Naive thymus-derived CD4-positive, alpha-beta T cell (primary cell): ENCODE data around the gene STARD3. TPM values are rescaled to one million over a fixed set of nuclear protein-coding genes. Genes with fewer than 3 reads are reported as not detected.

Experiments
- ATAC-seq: fragments of 150-1000 bp; cut with Tn5 transposase; 2 replicates; pipeline ENCODE4 v1.10.0; 2021; ENCODE audit warnings: mild to moderate bottlenecking, moderate library complexity
- CTCF ChIA-PET: fragments of 350-600 bp; sonication (Branson Sonifier 250); formaldehyde crosslinking; loops from one replicate; lab custom pipeline; 2021; ENCODE audit warnings: antibody characterized with exemption; lab: Charles Lee
- POLR2A ChIA-PET: fragments of 350-600 bp; sonication (Branson Sonifier 250); formaldehyde crosslinking; loops from one replicate; lab custom pipeline; 2021; ENCODE audit warnings: antibody characterized with exemption, inconsistent platforms; lab: Charles Lee
- DNase-seq, 9 donors: peaks; one replicate each; pipeline versions ENCODE4 v3.0.0 to v3.0.0-alpha.2; 2020 to 2022; ENCODE audit warnings: mixed read lengths in 1 of 9
- H3K27ac ChIP-seq: one replicate; pipeline ENCODE4 v1.7.0; 2013; ENCODE audit warnings: mild to moderate bottlenecking, low read depth, low read length, moderate library complexity
- H3K27me3 ChIP-seq, 2 donors: one replicate each; pipeline ENCODE4 v1.7.0; 2013; ENCODE audit warnings: low read length in 2 of 2, mild to moderate bottlenecking in 2 of 2, moderate library complexity in 2 of 2; ENCODE audit not compliant: control insufficient read depth in 2 of 2, insufficient read depth in 2 of 2
- H3K36me3 ChIP-seq, 3 experiments: 1 replicate in 2 of 3; 2 replicates in 1 of 3; pipeline ENCODE4 v1.7.0; 2013; ENCODE audit warnings: low read length in 3 of 3, mild to moderate bottlenecking in 3 of 3, moderate library complexity in 1 of 3; ENCODE audit not compliant: insufficient read depth in 3 of 3, control insufficient read depth in 2 of 3
- H3K4me1 ChIP-seq, 2 donors: one replicate each; pipeline ENCODE4 v1.7.0; 2013; ENCODE audit warnings: low read length in 2 of 2, mild to moderate bottlenecking in 2 of 2, moderate library complexity in 1 of 2; ENCODE audit not compliant: control insufficient read depth in 2 of 2, insufficient read depth in 2 of 2
- H3K4me3 ChIP-seq: 2 replicates; pipeline ENCODE4 v1.7.0; 2013; ENCODE audit warnings: mild to moderate bottlenecking, low read length
- H3K9me3 ChIP-seq, 3 experiments: 1 replicate in 2 of 3; 2 replicates in 1 of 3; pipeline ENCODE4 v1.7.0; 2013; ENCODE audit warnings: low read length in 3 of 3; ENCODE audit not compliant: control insufficient read depth in 2 of 3
- H3K27ac Mint-ChIP-seq, 9 donors: one replicate each; pipeline ENCODE4 v1.8.0; 2020 to 2022; ENCODE audit warnings: mixed read lengths in 9 of 9, mild to moderate bottlenecking in 8 of 9, moderate library complexity in 5 of 9, inconsistent platforms in 2 of 9
- H3K27me3 Mint-ChIP-seq, 5 donors: one replicate each; pipeline ENCODE4 v1.8.0; 2021 to 2022; ENCODE audit warnings: mixed read lengths in 5 of 5, mild to moderate bottlenecking in 1 of 5
- H3K36me3 Mint-ChIP-seq, 5 donors: one replicate each; pipeline ENCODE4 v1.8.0; 2020 to 2022; ENCODE audit warnings: mixed read lengths in 5 of 5, mild to moderate bottlenecking in 3 of 5, inconsistent platforms in 1 of 5
- H3K4me1 Mint-ChIP-seq, 7 donors: one replicate each; pipeline ENCODE4 v1.8.0; 2020 to 2022; ENCODE audit warnings: mixed read lengths in 7 of 7, mild to moderate bottlenecking in 3 of 7, inconsistent platforms in 1 of 7
- H3K4me3 Mint-ChIP-seq, 10 donors: one replicate each; pipeline ENCODE4 v1.8.0; 2020 to 2022; ENCODE audit warnings: mild to moderate bottlenecking in 10 of 10, mixed read lengths in 10 of 10, moderate library complexity in 6 of 10, inconsistent platforms in 2 of 10
- H3K9me3 Mint-ChIP-seq, 11 donors: one replicate each; pipeline ENCODE4 v1.8.0; 2020 to 2022; ENCODE audit warnings: mixed read lengths in 11 of 11, mild to moderate bottlenecking in 4 of 11, inconsistent platforms in 1 of 11, moderate library complexity in 1 of 11
- intact Hi-C, 2 donors: fragments of 100-400 bp; cut with micrococcal nuclease; formaldehyde crosslinking; loops; one replicate each; pipeline ENCODE4 v1.15.1; 2023
- polyA plus RNA-seq, 2 donors: library from polyadenylated mRNA; unstranded; fragments of 300-500 nt; fragmentation: Illumina TruSeq; gene quantifications; one replicate each; pipeline ENCODE4 v1.2.3, GENCODE V29; 2021
- total RNA-seq, 6 experiments: library from RNA in 5 of 6; stranded (reverse) in 5 of 6; gene quantifications; 1 replicate in 5 of 6; 2 replicates in 1 of 6; pipeline ENCODE4 v1.2.3 and lab custom pipeline; 2021 to 2026

STARD3 gene
- total and polyA plus RNA-seq, 7 experiments from 2014 or later = 46.7 to 143 (median 88.4) TPM

- Histone ChIP-seq H3K36me3 (no peaks in the 10 kb centered on the region), H3K4me3 (peak within 1 kb of the TSS; percentile 17), H3K27me3 (peaks cover 3 to 4% of the 10 kb centered on the region in 2 donors), H3K27ac (no peak within 1 kb of the TSS), H3K4me1 (peaks cover 6 to 17% of the 10 kb centered on the region in 2 donors), H3K9me3 (no peaks in the 10 kb centered on the region)
- ATAC-seq (no peak), DNase-seq (no peak)
- H3K9me3 Mint-ChIP-seq = peaks cover 0 to 1% (median 0%) of the 10 kb centered on the region in 11 donors
- peaks cover 10 to 71% (median 32%) of the 10 kb centered on the region in 5 donors for H3K27me3 Mint-ChIP-seq
- CTCF ChIA-PET = interaction anchor here (1.0 to 8.9 kb wide), 4 partner anchors 9 to 156 kb away, joined by 3 to 104 read pairs (median 8); partner anchors contain the start of gene STARD3
- peaks cover 12 to 38% (median 23%) of the 10 kb centered on the region in 7 donors for H3K4me1 Mint-ChIP-seq
- H3K4me3 Mint-ChIP-seq = peak within 1 kb of the TSS; percentile 1 to 77 (median 64)
- H3K27ac Mint-ChIP-seq = no peak within 1 kb of the TSS
- intact Hi-C loops = no loop called here
- no peaks in the 10 kb centered on the region for H3K36me3 Mint-ChIP-seq
- POLR2A ChIA-PET = interaction anchor here (0.6 to 0.7 kb wide), 2 partner anchors 20 to 239 kb away, joined by 3 read pairs; no protein-coding TSS in a partner anchor
Observed at GRCh38 chr17:39626171-39627046, 10.5 kb upstream of the STARD3 start, which contains the start of gene PPP1R1B. Gene PPP1R1B, plus strand, starts transcription at chr17:39626952. Its CDS starts 441 bp downstream, at chr17:39627393.

- peak overlapping the region in 7 of 10 donors; percentile 7 to 77 (median 65) for H3K4me3 Mint-ChIP-seq
- peaks cover 4 to 14% of the 10 kb centered on the region in 2 donors for H3K4me1 ChIP-seq
- peaks cover 10 to 73% (median 32%) of the 10 kb centered on the region in 5 donors for H3K27me3 Mint-ChIP-seq
- no peaks in the 10 kb centered on the region for H3K36me3 ChIP-seq
- CTCF ChIA-PET = interaction anchor here (1.0 to 8.9 kb wide), 3 partner anchors 8 to 155 kb away, joined by 3 to 104 read pairs (median 3); partner anchors contain the start of gene STARD3
- no peak overlapping the region for H3K27ac ChIP-seq
- H3K27me3 ChIP-seq = peaks cover 3 to 4% of the 10 kb centered on the region in 2 donors
- no peak overlapping the region for H3K27ac Mint-ChIP-seq
- peaks cover 0 to 1% (median 0%) of the 10 kb centered on the region in 11 donors for H3K9me3 Mint-ChIP-seq
- intact Hi-C loops = no loop called here
- peak overlapping the region; percentile 17 for H3K4me3 ChIP-seq
- H3K9me3 ChIP-seq = no peaks in the 10 kb centered on the region
- DNase-seq (no peak), ATAC-seq (no peak)
- H3K36me3 Mint-ChIP-seq = no peaks in the 10 kb centered on the region
- H3K4me1 Mint-ChIP-seq = peaks cover 7 to 36% (median 26%) of the 10 kb centered on the region in 7 donors
- POLR2A ChIA-PET = interaction anchor here (0.7 kb wide), 1 partner anchor 20 kb away, joined by 3 read pairs; no protein-coding TSS in a partner anchor
Observed at GRCh38 chr17:39627047-39627711, 9.8 kb upstream of the STARD3 start.

GRCh38 chr17:39627712-39628516 lies 9.0 kb upstream of the STARD3 start:
- Histone ChIP-seq H3K36me3 (no peaks in the 10 kb centered on the region), H3K4me1 (peaks cover 0 to 12% of the 10 kb centered on the region in 2 donors), H3K9me3 (no peaks in the 10 kb centered on the region), H3K27ac (no peak overlapping the region), H3K27me3 (peaks cover 3 to 4% of the 10 kb centered on the region in 2 donors), H3K4me3 (no peak overlapping the region)
- Mint-ChIP-seq H3K27ac (no peak overlapping the region), H3K4me1 (peaks cover 0 to 30% (median 21%) of the 10 kb centered on the region in 7 donors), H3K4me3 (peak overlapping the region in 5 of 10 donors; percentile 6 to 42 (median 15)), H3K9me3 (peaks cover 0 to 1% (median 0%) of the 10 kb centered on the region in 11 donors), H3K36me3 (no peaks in the 10 kb centered on the region), H3K27me3 (peaks cover 10 to 73% (median 32%) of the 10 kb centered on the region in 5 donors)
- ChIA-PET POLR2A (interaction anchor here (1.5 kb wide), 1 partner anchor 41 kb away, joined by 3 read pairs; the partner anchor contains the start of gene PNMT), CTCF (interaction anchor here (0.8 to 1.7 kb wide), 3 partner anchors 9 to 26 kb away, joined by 3 to 5 read pairs (median 3); no protein-coding TSS in a partner anchor)
- ATAC-seq (no peak), DNase-seq (no peak)
- intact Hi-C loops = no loop called here

DNA sequence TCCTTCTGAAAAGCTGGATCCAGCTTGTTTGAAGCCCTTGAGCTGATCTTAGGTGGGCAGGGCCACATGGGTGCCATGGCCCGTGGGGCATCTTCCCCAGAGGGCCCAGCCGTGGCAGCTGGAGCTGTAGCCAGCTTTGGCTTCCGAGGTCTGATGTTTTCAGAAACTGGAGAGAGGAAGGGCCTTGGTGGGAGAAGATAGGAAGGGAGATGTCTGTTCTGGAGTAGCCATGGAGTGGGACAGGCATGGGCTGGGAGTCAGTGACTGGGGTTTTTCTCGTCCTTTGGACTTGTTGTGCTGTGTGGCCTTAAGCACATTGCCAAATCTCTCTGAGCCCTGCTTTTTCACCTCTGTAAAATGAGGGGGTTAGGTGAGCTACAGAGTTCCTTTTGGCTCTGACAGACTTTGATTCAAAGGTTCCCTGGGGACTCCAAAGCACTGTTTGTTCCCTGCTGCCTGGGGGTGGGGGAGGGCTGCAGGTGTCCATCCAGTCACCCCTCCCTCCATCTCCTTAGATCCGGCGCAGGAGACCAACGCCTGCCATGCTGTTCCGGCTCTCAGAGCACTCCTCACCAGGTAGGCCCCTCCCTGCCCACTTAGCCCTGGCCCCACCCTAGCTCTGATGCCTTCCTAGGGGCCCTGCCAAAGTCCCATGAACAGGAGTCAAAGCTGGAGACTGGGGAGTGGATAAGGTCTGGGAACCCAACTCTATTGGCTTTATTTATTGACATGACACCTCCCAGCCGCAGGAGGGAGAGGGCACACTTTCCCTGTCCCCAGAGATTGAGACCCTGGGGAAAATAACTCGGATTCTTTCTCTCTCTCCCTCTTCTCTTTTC lies 8.1 kb upstream of the STARD3 start:
- Histone ChIP-seq H3K4me3 (no peak overlapping the region), H3K27ac (no peak overlapping the region), H3K4me1 (peaks cover 0 to 8% of the 10 kb centered on the region in 2 donors), H3K36me3 (no peaks in the 10 kb centered on the region), H3K27me3 (peaks cover 3 to 4% of the 10 kb centered on the region in 2 donors), H3K9me3 (no peaks in the 10 kb centered on the region)
- Mint-ChIP-seq H3K9me3 (peaks cover 0 to 1% (median 0%) of the 10 kb centered on the region in 11 donors), H3K4me3 (peak overlapping the region in 1 of 10 donors; percentile 34), H3K27me3 (peaks cover 10 to 67% (median 32%) of the 10 kb centered on the region in 5 donors), H3K27ac (no peak overlapping the region), H3K36me3 (no peaks in the 10 kb centered on the region), H3K4me1 (peaks cover 0 to 27% (median 18%) of the 10 kb centered on the region in 7 donors)
- intact Hi-C loops = no loop called here
- ATAC-seq = no peak
- POLR2A ChIA-PET = interaction anchor here (0.6 to 1.5 kb wide), 2 partner anchors 40 to 179 kb away, joined by 3 to 4 read pairs; partner anchors contain the start of gene PNMT
- CTCF ChIA-PET = interaction anchor here (0.6 to 1.7 kb wide), 5 partner anchors 10 to 336 kb away, joined by 3 to 5 read pairs (median 3); no protein-coding TSS in a partner anchor
- DNase-seq = no peak

- no peak for ATAC-seq
- H3K36me3 Mint-ChIP-seq = no peaks in the 10 kb centered on the region
- Histone ChIP-seq H3K27me3 (peaks cover 3 to 4% of the 10 kb centered on the region in 2 donors), H3K27ac (no peak overlapping the region), H3K4me1 (peaks cover under 1 to 8% of the 10 kb centered on the region in 2 donors), H3K4me3 (no peak overlapping the region), H3K9me3 (no peaks in the 10 kb centered on the region), H3K36me3 (no peaks in the 10 kb centered on the region)
- H3K27me3 Mint-ChIP-seq = peaks cover 10 to 64% (median 32%) of the 10 kb centered on the region in 5 donors
- CTCF ChIA-PET = interaction anchor here (0.6 kb wide), 2 partner anchors 14 to 335 kb away, joined by 3 to 4 read pairs; no protein-coding TSS in a partner anchor
- H3K9me3 Mint-ChIP-seq = peaks cover 0 to 1% (median 0%) of the 10 kb centered on the region in 11 donors
- peak overlapping the region in 1 of 10 donors; percentile 34 for H3K4me3 Mint-ChIP-seq
- H3K27ac Mint-ChIP-seq = no peak overlapping the region
- peaks cover 5 to 29% (median 21%) of the 10 kb centered on the region in 7 donors for H3K4me1 Mint-ChIP-seq
- DNase-seq = no peak
- intact Hi-C loops = no loop called here
- POLR2A ChIA-PET = interaction anchor here (1.5 kb wide), 1 partner anchor 39 kb away, joined by 3 read pairs; the partner anchor contains the start of gene PNMT
Observed at GRCh38 chr17:39629494-39629880, 7.5 kb upstream of the STARD3 start.
